OCI-LY3 (cell line): ENCODE data around the gene KLC1.

Source experiments
- H2AFZ ChIP-seq: fragments of 200-600, 300-600 bp; shearing (Covaris generic); 2 replicates; pipeline ENCODE4 v1.6.0; 2014; ENCODE audit warnings: antibody characterized with exemption, low read depth, low read length
- H3K27ac ChIP-seq: fragments of 200-600, 300-600 bp; sonication (generic); 2 replicates; pipeline ENCODE4 v1.5.1; 2014; ENCODE audit warnings: mild to moderate bottlenecking, low read length, moderate library complexity, mixed read lengths
- H3K27me3 ChIP-seq: fragments of 200-600, 300-600 bp; sonication (generic); 2 replicates; pipeline ENCODE4 v1.6.1; 2014; ENCODE audit warnings: low read depth, low read length, mixed read lengths
- H3K36me3 ChIP-seq: fragments of 200-600, 300-600 bp; sonication (generic); replicated peaks from 2 replicates; pipeline ENCODE3; 2014; ENCODE audit warnings: low read depth, low read length, mixed read lengths
- H3K4me1 ChIP-seq: fragments of 300-600, 200-600 bp; sonication (generic); 2 replicates; pipeline ENCODE4 v1.6.1; 2014; ENCODE audit warnings: low read length, mixed read lengths
- H3K4me2 ChIP-seq: fragments of 200-600, 300-600 bp; sonication (generic); 2 replicates; pipeline ENCODE4 v1.6.1; 2014; ENCODE audit warnings: low read length, mixed read lengths
- H3K4me3 ChIP-seq: fragments of 300-600, 200-600 bp; sonication (generic); 2 replicates; pipeline ENCODE4 v1.5.1; 2014; ENCODE audit warnings: antibody characterized with exemption, mild to moderate bottlenecking, low read length, moderate library complexity
- H3K79me2 ChIP-seq: fragments of 300-600, 200-600 bp; shearing (Covaris generic); 2 replicates; pipeline ENCODE4 v1.6.1; 2014; ENCODE audit warnings: mild to moderate bottlenecking, low read length, mixed read lengths
- H3K9ac ChIP-seq: fragments of 300-600, 200-600 bp; shearing (Covaris generic); 2 replicates; pipeline ENCODE4 v1.6.0; 2014; ENCODE audit warnings: mild to moderate bottlenecking, low read length, moderate library complexity
- H3K9me3 ChIP-seq: fragments of 200-600, 300-600 bp; shearing (Covaris generic); 2 replicates; pipeline ENCODE4 v1.6.1; 2014; ENCODE audit warnings: low read length, mixed read lengths; ENCODE audit not compliant: insufficient read depth
- H4K20me1 ChIP-seq: fragments of 200-600, 300-600 bp; sonication (generic); 2 replicates; pipeline ENCODE4 v1.6.1; 2016; ENCODE audit warnings: low read length, mixed read lengths; ENCODE audit not compliant: insufficient read depth
- CTCF ChIP-seq: fragments of 200-600, 300-600 bp; sonication (generic); IDR thresholded peaks from 2 replicates; pipeline ENCODE4 v1.5.1; 2014; ENCODE audit warnings: antibody characterized with exemption, low read length, low read depth
- EZH2phosphoT487 ChIP-seq: fragments of 200-600 bp; shearing (Covaris generic); IDR thresholded peaks from 2 replicates; pipeline ENCODE4 v1.6.1; 2018; ENCODE audit warnings: antibody characterized with exemption, mixed run types, low read depth

The KLC1 gene

DNA sequence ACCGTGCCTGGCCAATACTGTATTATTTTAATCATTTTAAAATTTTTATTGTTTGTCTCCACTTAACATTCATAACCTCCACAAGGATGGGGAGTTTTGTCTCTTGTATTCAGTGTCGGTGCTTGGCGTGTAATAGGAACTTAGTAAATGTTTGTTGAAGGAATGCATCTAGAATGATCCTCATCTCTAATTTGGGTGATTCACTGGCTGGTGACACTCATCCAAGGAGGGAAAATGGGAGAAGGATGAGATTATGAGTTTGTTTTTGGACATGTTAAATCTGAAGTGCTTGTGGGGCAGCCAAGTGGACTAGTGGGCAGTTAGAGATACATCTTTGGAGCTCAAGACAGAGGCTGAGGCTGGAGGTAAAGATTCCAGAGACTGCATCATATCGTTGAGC, 5.1 kb downstream of the KLC1 start:
- H3K4me1 ChIP-seq, result peaks cover 16% of the 10 kb centered on the region
- peaks cover 96% of the 10 kb centered on the region for H3K79me2 ChIP-seq
- H3K4me3 ChIP-seq, result no peak overlapping the region
- no peak overlapping the region for H3K4me2 ChIP-seq
- H3K36me3 ChIP-seq, result peaks cover 6% of the 10 kb centered on the region
- TF ChIP-seq EZH2phosphoT487 (no peak), CTCF (no peak)
- no peaks in the 10 kb centered on the region for H3K27me3 ChIP-seq
- peaks cover 58% of the 10 kb centered on the region for H4K20me1 ChIP-seq
- H3K9me3 ChIP-seq, result no peaks in the 10 kb centered on the region
- no peak overlapping the region for H3K27ac ChIP-seq
- H3K9ac ChIP-seq, result no peak overlapping the region
- no peak overlapping the region for H2AFZ ChIP-seq

GRCh38 chr14:103638594-103638993, 9.6 kb downstream of the KLC1 start:
- no peak overlapping the region for H3K27ac ChIP-seq
- H3K36me3 ChIP-seq, result peaks cover 6% of the 10 kb centered on the region
- peaks cover 93% of the 10 kb centered on the region for H3K79me2 ChIP-seq
- TF ChIP-seq EZH2phosphoT487 (no peak), CTCF (no peak)
- peaks cover 47% of the 10 kb centered on the region for H4K20me1 ChIP-seq
- H3K4me2 ChIP-seq, result no peak overlapping the region
- H3K9ac ChIP-seq, result no peak overlapping the region
- H3K9me3 ChIP-seq, result no peaks in the 10 kb centered on the region
- H2AFZ ChIP-seq, result no peak overlapping the region
- no peaks in the 10 kb centered on the region for H3K27me3 ChIP-seq
- H3K4me3 ChIP-seq, result no peak overlapping the region
- H3K4me1 ChIP-seq, result peaks cover 11% of the 10 kb centered on the region

DNA sequence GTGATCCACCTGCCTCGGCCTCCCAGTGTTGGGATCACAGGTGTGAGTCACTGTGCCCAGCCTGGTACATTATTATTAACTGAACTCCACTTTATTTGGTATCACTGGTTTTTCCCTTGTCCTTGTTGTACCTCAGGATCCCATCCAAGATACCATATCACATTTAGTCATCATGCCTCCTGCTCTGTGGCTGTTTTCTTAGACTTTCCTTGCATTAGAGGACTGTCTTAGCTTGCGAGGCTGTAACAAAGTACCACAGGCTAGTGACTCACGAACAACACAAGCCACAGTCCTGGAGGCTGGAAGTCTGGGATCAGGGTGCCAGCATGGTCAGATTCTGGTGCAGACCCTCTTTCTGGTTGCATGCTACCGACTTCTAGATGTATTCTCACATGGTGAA, 12.2 kb downstream of the KLC1 start:
- Histone ChIP-seq H3K4me3 (no peak overlapping the region), H3K79me2 (peaks cover 88% of the 10 kb centered on the region), H3K4me2 (no peak overlapping the region), H3K9ac (no peak overlapping the region), H3K27ac (no peak overlapping the region), H3K36me3 (peaks cover 6% of the 10 kb centered on the region), H3K4me1 (no peaks in the 10 kb centered on the region), H4K20me1 (peaks cover 31% of the 10 kb centered on the region), H3K27me3 (no peaks in the 10 kb centered on the region), H2AFZ (no peak overlapping the region), H3K9me3 (no peaks in the 10 kb centered on the region)
- no peak for TF ChIP-seq CTCF
- no peak for TF ChIP-seq EZH2phosphoT487

GRCh38 chr14:103646189-103646588, 17.2 kb downstream of the KLC1 start:
- peaks cover 26% of the 10 kb centered on the region for H4K20me1 ChIP-seq
- no peaks in the 10 kb centered on the region for H3K9me3 ChIP-seq
- no peak overlapping the region for H3K27ac ChIP-seq
- no peaks in the 10 kb centered on the region for H3K27me3 ChIP-seq
- no peaks in the 10 kb centered on the region for H3K4me1 ChIP-seq
- no peak for TF ChIP-seq EZH2phosphoT487
- TF ChIP-seq CTCF, result no peak
- H3K79me2 ChIP-seq, result peaks cover 74% of the 10 kb centered on the region
- H3K4me3 ChIP-seq, result no peak overlapping the region
- no peak overlapping the region for H3K9ac ChIP-seq
- H3K4me2 ChIP-seq, result no peak overlapping the region
- H2AFZ ChIP-seq, result no peak overlapping the region
- H3K36me3 ChIP-seq, result no peaks in the 10 kb centered on the region
